IMR-90 (cell line): Measurements from ENCODE around the gene RMND5A. TPM values are rescaled to one million over a fixed set of nuclear protein-coding genes. Genes with fewer than 3 reads are reported as not detected.
A peak's percentile ranks its signal among the peaks of the same experiment; 100 is the strongest.

Experiments used
- ATAC-seq: fragments of 200-7000 bp; cut with Tn5 transposase; 2 replicates; pipeline ENCODE4 v1.9.1; 2020; ENCODE audit warnings: low read depth, mild to moderate bottlenecking, moderate library complexity
- BruUV-seq: library from RNA; stranded (reverse); fragments of 400-500 nt; replicated peaks from 2 replicates; lab custom pipeline; 2021; lab: Mats Ljungman, UMichigan
- CTCF ChIA-PET: fragments of 300-600 bp; formaldehyde crosslinking; extraction: SDS; loops from one replicate; lab custom pipeline; 2021; ENCODE audit warnings: antibody characterized with exemption; lab: Yijun Ruan, JAX
- POLR2A ChIA-PET: fragments of 300-600 bp; sonication (Branson Sonifier 250); formaldehyde crosslinking; loops from one replicate; lab custom pipeline; 2022; ENCODE audit warnings: antibody characterized with exemption; ENCODE audit not compliant: unreplicated experiment; lab: Charles Lee
- DNase-seq: peaks from one replicate; pipeline ENCODE4 v3.0.0; 2013
- H2AFZ ChIP-seq: replicated peaks from 2 replicates; pipeline ENCODE3; 2013; ENCODE audit warnings: low read length, mild to moderate bottlenecking; ENCODE audit not compliant: poor library complexity
- H2AK5ac ChIP-seq: 2 replicates; pipeline ENCODE4 v1.6.1; 2013; ENCODE audit warnings: low read depth, low read length, inconsistent platforms
- H2AK9ac ChIP-seq: replicated peaks from 2 replicates; pipeline ENCODE3; 2013; ENCODE audit warnings: mild to moderate bottlenecking, low read depth, low read length, moderate library complexity; ENCODE audit not compliant: poor library complexity
- H2BK120ac ChIP-seq: 2 replicates; pipeline ENCODE4 v1.6.1; 2013; ENCODE audit warnings: low read depth, low read length, inconsistent platforms
- H2BK15ac ChIP-seq: 3 replicates; pipeline ENCODE4 v1.6.1; 2013; ENCODE audit warnings: low read depth, low read length, inconsistent platforms
- H2BK20ac ChIP-seq: 2 replicates; pipeline ENCODE4 v1.6.1; 2013; ENCODE audit warnings: low read depth, mild to moderate bottlenecking, inconsistent platforms, low read length, moderate library complexity
- H2BK5ac ChIP-seq: 2 replicates; pipeline ENCODE4 v1.6.1; 2013; ENCODE audit warnings: mild to moderate bottlenecking, low read depth, low read length, inconsistent platforms; ENCODE audit not compliant: poor library complexity, severe bottlenecking
- H3K14ac ChIP-seq: replicated peaks from 2 replicates; pipeline ENCODE4 v1.6.1; 2013; ENCODE audit warnings: low read depth, low read length, inconsistent platforms
- H3K18ac ChIP-seq: 2 replicates; pipeline ENCODE4 v1.6.1; 2013; ENCODE audit warnings: low read depth, low read length, control low read depth
- H3K23ac ChIP-seq: 2 replicates; pipeline ENCODE4 v1.6.1; 2013; ENCODE audit warnings: low read depth, low read length, inconsistent platforms
- H3K27ac ChIP-seq: 2 replicates; pipeline ENCODE4 v1.5.1; 2013; ENCODE audit warnings: mild to moderate bottlenecking, control low read depth, low read length; ENCODE audit not compliant: insufficient read depth
- H3K27me3 ChIP-seq: 2 replicates; pipeline ENCODE4 v1.6.1; 2013; ENCODE audit warnings: low read length; ENCODE audit not compliant: control insufficient read depth, insufficient read depth
- H3K36me3 ChIP-seq: 2 replicates; pipeline ENCODE4 v1.6.1; 2013; ENCODE audit warnings: low read length, mixed read lengths; ENCODE audit not compliant: control insufficient read depth, insufficient read depth
- H3K4ac ChIP-seq: 2 replicates; pipeline ENCODE4 v1.6.1; 2013; ENCODE audit warnings: low read depth, low read length, inconsistent platforms
- H3K4me1 ChIP-seq: 2 replicates; pipeline ENCODE4 v1.6.1; 2013; ENCODE audit warnings: low read length, mixed read lengths; ENCODE audit not compliant: control insufficient read depth, insufficient read depth
- H3K4me2 ChIP-seq: 2 replicates; pipeline ENCODE4 v1.6.1; 2013; ENCODE audit warnings: low read depth, mild to moderate bottlenecking, control low read depth, low read length, moderate library complexity
- H3K4me3 ChIP-seq: 2 replicates; pipeline ENCODE4 v1.5.1; 2013; ENCODE audit warnings: low read depth, mild to moderate bottlenecking, control low read depth, low read length, moderate library complexity; ENCODE audit not compliant: insufficient read depth
- H3K56ac ChIP-seq: 2 replicates; pipeline ENCODE4 v1.6.1; 2013; ENCODE audit warnings: low read length, inconsistent platforms; ENCODE audit not compliant: insufficient read depth; ENCODE audit errors: extremely low read depth
- H3K79me1 ChIP-seq, 2 experiments: 2 replicates each; pipeline ENCODE4 v1.6.1; 2013; ENCODE audit warnings: low read length in 2 of 2, inconsistent platforms in 1 of 2, low read depth in 1 of 2
- H3K9ac ChIP-seq: 2 replicates; pipeline ENCODE4 v1.6.1; 2013; ENCODE audit warnings: low read depth, low read length, control low read depth
- H3K9me1 ChIP-seq: 2 replicates; pipeline ENCODE4 v1.6.1; 2013; ENCODE audit warnings: low read length, inconsistent platforms; ENCODE audit not compliant: insufficient read depth
- H3K9me3 ChIP-seq: 2 replicates; pipeline ENCODE4 v1.6.1; 2013; ENCODE audit warnings: low read length; ENCODE audit not compliant: control insufficient read depth, insufficient read depth
- H4K20me1 ChIP-seq: 2 replicates; pipeline ENCODE4 v1.6.1; 2013; ENCODE audit warnings: low read length, inconsistent platforms; ENCODE audit not compliant: insufficient read depth
- H4K5ac ChIP-seq: 2 replicates; pipeline ENCODE4 v1.6.1; 2013; ENCODE audit warnings: mild to moderate bottlenecking, low read depth, low read length, control low read depth
- H4K8ac ChIP-seq, 2 experiments: 2 replicates each; pipeline ENCODE4 v1.6.1; 2013; ENCODE audit warnings: low read depth in 2 of 2, low read length in 2 of 2, control low read depth in 1 of 2, inconsistent platforms in 1 of 2
- H4K91ac ChIP-seq: 2 replicates; pipeline ENCODE4 v1.6.1; 2013; ENCODE audit warnings: low read depth, low read length, inconsistent platforms; ENCODE audit not compliant: insufficient read depth
- CHD1 ChIP-seq: IDR thresholded peaks from 2 replicates; pipeline ENCODE4 v1.6.1; 2012; ENCODE audit warnings: low read depth, low read length, improper control_type of control experiment
- CTCF ChIP-seq: conservative IDR thresholded peaks from 2 replicates; pipeline ENCODE4 v1.5.1; 2012; ENCODE audit warnings: mild to moderate bottlenecking, low read depth, low read length, improper control_type of control experiment
- MAFK ChIP-seq: IDR thresholded peaks from 2 replicates; pipeline ENCODE4 v1.6.1; 2012; ENCODE audit warnings: low read depth, low read length, improper control_type of control experiment
- RAD21 ChIP-seq: IDR thresholded peaks from 2 replicates; pipeline ENCODE4 v1.6.1; 2012; ENCODE audit warnings: low read length, improper control_type of control experiment
- SMC3 ChIP-seq: fragments of 150-350 bp; IDR thresholded peaks from 2 replicates; pipeline ENCODE4 v1.6.1; 2016; ENCODE audit warnings: low read depth, mild to moderate bottlenecking, antibody characterized with exemption, low read length, moderate library complexity
- USF2 ChIP-seq: fragments of 150-350 bp; IDR thresholded peaks from 2 replicates; pipeline ENCODE4 v1.6.1; 2017; ENCODE audit warnings: mild to moderate bottlenecking, antibody characterized with exemption, low read length, low read depth
- WGBS, 2 experiments: methylation state at CpG; one replicate each; pipeline versions ENCODE4 v1.1.5 to v1.1.7; 2013; ENCODE audit warnings: missing lambda C conversion rate in 2 of 2; ENCODE audit not compliant: insufficient read length in 1 of 2; ENCODE audit errors: extremely low coverage in 2 of 2; 5-methylcytosine and 5-hydroxymethylcytosine counted together
- dilution Hi-C: fragments of 300-500 bp; cut with HindIII; formaldehyde crosslinking; loops from one replicate; pipeline ENCODE4 v1.14.3; 2018; ENCODE audit warnings: low sequenced_read_pairs; ENCODE audit not compliant: unreplicated experiment
- in situ Hi-C: fragments of 300-500 bp; cut with MboI; formaldehyde crosslinking; loops from 3 replicates; pipeline ENCODE4 v1.14.3; 2019; ENCODE audit warnings: low sequenced_read_pairs, inconsistent platforms, mixed read lengths
- intact Hi-C: fragments of 100-400 bp; cut with micrococcal nuclease; formaldehyde crosslinking; loops from 2 replicates; pipeline ENCODE4 v1.10.0; 2022
- polyA plus RNA-seq, 3 experiments: library from polyadenylated mRNA; depleted of rRNA; stranded (reverse); fragments of >200 nt; gene quantifications; 2 replicates each; pipeline ENCODE4 v1.2.3, GENCODE V29; 2012; ENCODE audit warnings: low replicate concordance in 1 of 3
- total RNA-seq: library from RNA; depleted of rRNA; stranded (reverse); fragments of >200 nt; gene quantifications from 2 replicates; pipeline ENCODE4 v1.2.3, GENCODE V29; 2012
- TF ChIP-seq, protein P1 (sequence below): fragments of 150-350 bp; IDR thresholded peaks from 2 replicates; pipeline ENCODE4 v1.6.1; 2016; ENCODE audit warnings: low read depth, mild to moderate bottlenecking, low read length, moderate library complexity, borderline replicate concordance

Gene RMND5A
- total and polyA plus RNA-seq, 2 of the 4 experiments (the other 2 are of a cell fraction) = 5.1 to 16.0 TPM

DNA sequence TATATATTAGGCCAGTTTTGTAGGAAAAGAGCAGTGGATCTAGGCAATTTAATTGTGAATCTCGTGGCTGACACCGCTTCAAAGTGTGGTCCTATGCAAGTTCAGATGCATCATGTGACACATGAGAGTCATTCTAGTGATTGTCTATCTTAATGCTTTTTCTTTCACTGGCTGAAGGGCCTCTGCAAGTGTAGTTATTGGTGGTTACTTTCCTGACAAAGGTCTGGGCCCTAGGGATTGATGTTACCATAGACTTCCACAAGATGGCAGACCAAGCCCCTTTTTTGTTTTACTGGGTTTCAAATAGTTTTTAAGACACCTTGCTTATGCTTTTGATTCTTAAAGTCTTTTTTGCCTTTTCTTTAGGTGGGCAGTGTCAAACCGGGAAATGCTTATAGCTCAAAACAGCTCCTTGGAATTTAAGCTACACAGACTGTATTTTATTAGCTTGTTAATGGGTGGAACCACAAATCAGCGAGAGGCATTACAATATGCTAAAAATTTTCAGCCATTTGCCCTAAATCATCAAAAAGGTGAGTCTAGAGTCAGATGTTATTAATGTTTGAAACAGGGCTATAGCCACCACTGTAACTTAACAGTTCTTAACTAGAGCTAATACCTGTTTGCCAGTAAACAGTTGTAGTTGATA, 44.7 kb downstream of the RMND5A start:
- no TSS peak for BruUV-seq
- dilution Hi-C loops = no loop called here
- Histone ChIP-seq H2AK9ac (no peak overlapping the region), H3K9ac (no peak overlapping the region), H3K9me1 (no peaks in the 10 kb centered on the region), H2BK120ac (no peak overlapping the region), H3K9me3 (no peaks in the 10 kb centered on the region), H2AFZ (no peak overlapping the region), H3K4me3 (no peak overlapping the region), H3K4ac (no peak overlapping the region), H4K20me1 (peaks cover 3% of the 10 kb centered on the region; the same call in 1 of the 2 replicates), H3K36me3 (peaks cover 12% of the 10 kb centered on the region), H4K8ac (no peak overlapping the region), H3K4me1 (no peaks in the 10 kb centered on the region), H2BK5ac (no peak overlapping the region), H2AK5ac (no peak overlapping the region), H3K79me1 (peaks cover 0 to 2% of the 10 kb centered on the region in 2 experiments; a peak in 1 of 4 replicates), H2BK15ac (no peak overlapping the region), H3K56ac (no peak overlapping the region), H3K27me3 (no peaks in the 10 kb centered on the region), H4K5ac (no peak overlapping the region), H2BK20ac (no peak overlapping the region), H3K18ac (no peak overlapping the region), H3K4me2 (no peak overlapping the region), H3K14ac (no peak overlapping the region), H4K91ac (no peak overlapping the region), H3K23ac (no peak overlapping the region), H3K27ac (no peak overlapping the region)
- POLR2A ChIA-PET = no interaction called here
- CTCF ChIA-PET = interaction anchor here (1.2 to 2.6 kb wide), 2 partner anchors 11 to 239 kb away, joined by 3 to 14 read pairs; no protein-coding TSS in a partner anchor
- peak; percentile 81; the same call in 1 of the 2 replicates for ATAC-seq
- TF ChIP-seq SMC3 (peak; percentile 56), CHD1 (no peak), MAFK (no peak), USF2 (0 out of 2 replicates have a peak, but pooled peaks have one; percentile 8), RAD21 (peak; percentile 56), CTCF (peak; percentile 59)
- TF ChIP-seq, protein P1, sequence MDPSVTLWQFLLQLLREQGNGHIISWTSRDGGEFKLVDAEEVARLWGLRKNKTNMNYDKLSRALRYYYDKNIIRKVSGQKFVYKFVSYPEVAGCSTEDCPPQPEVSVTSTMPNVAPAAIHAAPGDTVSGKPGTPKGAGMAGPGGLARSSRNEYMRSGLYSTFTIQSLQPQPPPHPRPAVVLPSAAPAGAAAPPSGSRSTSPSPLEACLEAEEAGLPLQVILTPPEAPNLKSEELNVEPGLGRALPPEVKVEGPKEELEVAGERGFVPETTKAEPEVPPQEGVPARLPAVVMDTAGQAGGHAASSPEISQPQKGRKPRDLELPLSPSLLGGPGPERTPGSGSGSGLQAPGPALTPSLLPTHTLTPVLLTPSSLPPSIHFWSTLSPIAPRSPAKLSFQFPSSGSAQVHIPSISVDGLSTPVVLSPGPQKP = no peak
- DNase-seq = peak; percentile 49
- in situ Hi-C loops = no loop called here
- WGBS, 2 experiments = no CpG with 5 or more reads among the region's 4 CpGs
- intact Hi-C loops = no loop called here
